ENCODE data around the gene SFT2D3. TPM values are rescaled to one million over a fixed set of nuclear protein-coding genes. Genes with fewer than 3 reads are reported as not detected.

The SFT2D3 gene
- total and polyA plus RNA-seq, 2 donors (not counting 1 experiment from before 2014, with no cell fraction given) = 3.5 to 14.2 TPM

DNA sequence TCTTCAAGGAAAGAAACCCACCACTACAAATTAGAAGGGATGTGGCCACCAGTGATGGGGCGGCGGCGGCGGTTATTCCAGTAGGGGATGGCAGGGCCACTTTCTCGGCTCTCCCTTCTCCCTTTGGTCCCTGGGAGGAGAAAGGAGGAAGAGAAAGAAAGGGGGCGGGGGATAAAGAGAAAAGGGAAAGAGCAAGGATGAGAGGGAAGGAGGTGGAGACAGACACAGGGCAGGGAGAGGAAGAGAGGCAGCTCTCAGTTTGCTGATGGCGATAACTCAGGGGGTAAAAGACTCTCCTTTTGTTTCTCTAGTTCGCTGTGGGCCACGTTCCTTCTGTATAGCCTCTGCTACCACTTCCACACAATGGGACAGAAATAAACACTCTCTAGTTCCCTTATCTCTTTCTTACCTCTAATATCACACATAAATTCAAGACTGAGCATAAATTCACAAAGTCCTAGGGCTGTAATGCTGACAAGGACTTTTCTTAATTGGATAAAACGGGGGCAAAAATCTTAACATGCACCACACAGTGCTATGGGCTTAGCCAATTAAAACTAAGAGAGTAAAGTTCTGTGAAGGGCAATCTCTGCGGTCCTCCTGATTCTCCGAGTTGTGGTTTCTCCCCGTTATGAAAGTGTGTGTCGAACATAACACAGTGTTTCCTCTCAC, 14.6 kb downstream of the SFT2D3 start:
- Mint-ChIP-seq H3K4me1 (no peaks in the 10 kb centered on the region), H3K27me3 (no peaks in the 10 kb centered on the region), H3K27ac (no peak overlapping the region), H3K4me3 (no peak overlapping the region), H3K9me3 (ENCODE audit: insufficient read depth) (no peaks in the 10 kb centered on the region)
- intact Hi-C loops (cut with micrococcal nuclease) = no loop called here
- ATAC-seq (ENCODE audit: low read depth) (no peak), DNase-seq (no peak)
- Histone ChIP-seq H3K9me3 (ENCODE audit: control extremely low read depth in 1 of 3, control insufficient read depth in 2 of 3, insufficient read depth in 1 of 3, low read length in 2 of 3) (no peaks in the 10 kb centered on the region), H3K4me1 (ENCODE audit: control insufficient read depth in 2 of 2, insufficient read depth in 2 of 2, low read length in 2 of 2) (no peaks in the 10 kb centered on the region), H3K27ac (ENCODE audit: low read length in 2 of 2) (no peak overlapping the region), H4K20me1 (ENCODE audit: control insufficient read depth, insufficient read depth, low read length, poor library complexity, severe bottlenecking) (no peaks in the 10 kb centered on the region), H2AFZ (ENCODE audit: insufficient read depth, low read depth, low read length, poor library complexity, severe bottlenecking) (no peak overlapping the region), H3K36me3 (replicated peaks in 1 of 2; ENCODE audit: control extremely low read depth in 1 of 2, control insufficient read depth in 1 of 2, extremely low read depth in 1 of 2, insufficient read depth in 2 of 2, low read length in 1 of 2) (peaks cover 4 to 35% of the 10 kb centered on the region in 2 experiments), H3K79me2 (ENCODE audit: control insufficient read depth, insufficient read depth, low read length) (peaks cover 7% of the 10 kb centered on the region), H3K4me2 (replicated peaks; ENCODE audit: low read depth, low read length, poor library complexity, severe bottlenecking) (no peak overlapping the region), H3K4me3 (ENCODE audit: control extremely low read depth in 1 of 5, extremely low read depth in 1 of 5, insufficient read depth in 1 of 5, low read depth in 2 of 5, low read length in 4 of 5) (no peak overlapping the region), H3K27me3 (replicated peaks in 1 of 4; ENCODE audit: control extremely low read depth in 1 of 4, control insufficient read depth in 3 of 4, insufficient read depth in 4 of 4, low read length in 3 of 4) (no peaks in the 10 kb centered on the region), H3K9ac (ENCODE audit: low read length) (no peak overlapping the region)
- CTCF ChIA-PET = interaction anchor here (1.4 kb wide), 1 partner anchor 124 kb away, joined by 5 read pairs; no protein-coding TSS in a partner anchor
- TF ChIP-seq EZH2 (IDR thresholded peaks at IDR 0.05; ENCODE audit: borderline replicate concordance, insufficient read depth, low read depth, low read length, poor library complexity, severe bottlenecking) = no peak
- TF ChIP-seq, protein P1, sequence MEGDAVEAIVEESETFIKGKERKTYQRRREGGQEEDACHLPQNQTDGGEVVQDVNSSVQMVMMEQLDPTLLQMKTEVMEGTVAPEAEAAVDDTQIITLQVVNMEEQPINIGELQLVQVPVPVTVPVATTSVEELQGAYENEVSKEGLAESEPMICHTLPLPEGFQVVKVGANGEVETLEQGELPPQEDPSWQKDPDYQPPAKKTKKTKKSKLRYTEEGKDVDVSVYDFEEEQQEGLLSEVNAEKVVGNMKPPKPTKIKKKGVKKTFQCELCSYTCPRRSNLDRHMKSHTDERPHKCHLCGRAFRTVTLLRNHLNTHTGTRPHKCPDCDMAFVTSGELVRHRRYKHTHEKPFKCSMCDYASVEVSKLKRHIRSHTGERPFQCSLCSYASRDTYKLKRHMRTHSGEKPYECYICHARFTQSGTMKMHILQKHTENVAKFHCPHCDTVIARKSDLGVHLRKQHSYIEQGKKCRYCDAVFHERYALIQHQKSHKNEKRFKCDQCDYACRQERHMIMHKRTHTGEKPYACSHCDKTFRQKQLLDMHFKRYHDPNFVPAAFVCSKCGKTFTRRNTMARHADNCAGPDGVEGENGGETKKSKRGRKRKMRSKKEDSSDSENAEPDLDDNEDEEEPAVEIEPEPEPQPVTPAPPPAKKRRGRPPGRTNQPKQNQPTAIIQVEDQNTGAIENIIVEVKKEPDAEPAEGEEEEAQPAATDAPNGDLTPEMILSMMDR (IDR thresholded peaks at IDR 0.05) = no peak
- 96% methylated on average over 7 of the region's 14 CpGs for WGBS (ENCODE audit: insufficient coverage)
- POLR2A ChIA-PET = no interaction called here

GRCh38 chr2:127718271-127718670, 17.0 kb downstream of the SFT2D3 start:
- H3K36me3 ChIP-seq (replicated peaks in 1 of 2; ENCODE audit: control extremely low read depth in 1 of 2, control insufficient read depth in 1 of 2, extremely low read depth in 1 of 2, insufficient read depth in 2 of 2, low read length in 1 of 2) = peaks cover 12 to 51% of the 10 kb centered on the region in 2 experiments
- H3K79me2 ChIP-seq (ENCODE audit: control insufficient read depth, insufficient read depth, low read length) = no peaks in the 10 kb centered on the region
- ChIA-PET POLR2A (no interaction called here), CTCF (interaction anchor here (0.6 to 0.7 kb wide), 2 partner anchors 41 to 122 kb away, joined by 3 read pairs; no protein-coding TSS in a partner anchor)
- H4K20me1 ChIP-seq (ENCODE audit: control insufficient read depth, insufficient read depth, low read length, poor library complexity, severe bottlenecking) = no peaks in the 10 kb centered on the region
- Mint-ChIP-seq H3K27me3 (no peaks in the 10 kb centered on the region), H3K4me3 (no peak overlapping the region), H3K4me1 (no peaks in the 10 kb centered on the region), H3K9me3 (ENCODE audit: insufficient read depth) (no peaks in the 10 kb centered on the region), H3K27ac (no peak overlapping the region)
- H2AFZ ChIP-seq (ENCODE audit: insufficient read depth, low read depth, low read length, poor library complexity, severe bottlenecking) = no peak overlapping the region
- H3K4me1 ChIP-seq (ENCODE audit: control insufficient read depth in 2 of 2, insufficient read depth in 2 of 2, low read length in 2 of 2) = no peaks in the 10 kb centered on the region
- intact Hi-C loops (cut with micrococcal nuclease) = no loop called here
- no peaks in the 10 kb centered on the region for H3K27me3 ChIP-seq (replicated peaks in 1 of 4; ENCODE audit: control extremely low read depth in 1 of 4, control insufficient read depth in 3 of 4, insufficient read depth in 4 of 4, low read length in 3 of 4)
- H3K27ac ChIP-seq (ENCODE audit: low read length in 2 of 2) = no peak overlapping the region
- no peak overlapping the region for H3K9ac ChIP-seq (ENCODE audit: low read length)
- no peak overlapping the region for H3K4me3 ChIP-seq (ENCODE audit: control extremely low read depth in 1 of 5, extremely low read depth in 1 of 5, insufficient read depth in 1 of 5, low read depth in 2 of 5, low read length in 4 of 5)
- 100% methylated on average over 4 of the region's 4 CpGs for WGBS (ENCODE audit: insufficient coverage)
- no peaks in the 10 kb centered on the region for H3K9me3 ChIP-seq (ENCODE audit: control extremely low read depth in 1 of 3, control insufficient read depth in 2 of 3, insufficient read depth in 1 of 3, low read length in 2 of 3)
- ATAC-seq (ENCODE audit: low read depth) (no peak), DNase-seq (no peak)
- no peak overlapping the region for H3K4me2 ChIP-seq (replicated peaks; ENCODE audit: low read depth, low read length, poor library complexity, severe bottlenecking)
- no peak for TF ChIP-seq EZH2 (IDR thresholded peaks at IDR 0.05; ENCODE audit: borderline replicate concordance, insufficient read depth, low read depth, low read length, poor library complexity, severe bottlenecking)
- TF ChIP-seq, protein P1 (IDR thresholded peaks at IDR 0.05) = no peak
